GM18526 (cell line): ENCODE measurements around the gene STRADB.

ENCODE experiments used
- POLR2A ChIP-seq: IDR thresholded peaks from 3 replicates; pipeline ENCODE4 v1.6.1; 2011; ENCODE audit not compliant: insufficient read length; ENCODE audit errors: extremely low read depth

Gene STRADB

DNA sequence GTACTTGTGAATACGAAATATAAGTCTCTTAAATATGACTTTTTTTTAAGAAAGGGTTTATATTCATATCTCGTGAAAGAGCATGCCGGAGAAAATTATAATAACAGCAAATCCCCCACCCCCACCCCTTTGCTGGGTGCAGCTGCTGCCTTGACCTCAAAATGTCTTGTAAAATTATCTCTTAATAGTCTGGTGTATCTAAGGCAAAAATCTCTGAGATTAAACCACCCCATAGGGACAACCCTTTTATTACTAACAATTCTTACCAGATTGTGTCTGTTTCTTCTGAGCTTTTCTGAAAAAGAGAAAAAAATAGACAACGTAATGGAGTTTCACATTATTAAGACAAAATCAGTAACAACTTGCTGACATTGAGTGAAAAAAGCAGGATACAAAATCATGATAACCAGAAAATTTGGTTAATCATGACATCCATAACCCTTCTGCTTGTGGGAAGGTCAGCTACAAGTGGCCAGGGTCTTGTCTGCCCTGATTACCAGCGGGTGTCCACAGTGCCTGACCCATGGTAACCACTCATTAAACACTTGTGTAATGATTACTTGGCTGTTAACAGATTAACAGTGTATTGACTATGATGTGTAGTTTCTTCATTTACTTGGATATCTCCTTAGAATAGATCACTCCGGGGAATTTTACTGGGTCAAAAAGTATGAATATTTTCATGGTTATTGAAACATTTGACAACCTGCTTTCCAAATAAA lies 1.5 kb downstream of the STRADB start:
- no peak for TF ChIP-seq POLR2A

DNA sequence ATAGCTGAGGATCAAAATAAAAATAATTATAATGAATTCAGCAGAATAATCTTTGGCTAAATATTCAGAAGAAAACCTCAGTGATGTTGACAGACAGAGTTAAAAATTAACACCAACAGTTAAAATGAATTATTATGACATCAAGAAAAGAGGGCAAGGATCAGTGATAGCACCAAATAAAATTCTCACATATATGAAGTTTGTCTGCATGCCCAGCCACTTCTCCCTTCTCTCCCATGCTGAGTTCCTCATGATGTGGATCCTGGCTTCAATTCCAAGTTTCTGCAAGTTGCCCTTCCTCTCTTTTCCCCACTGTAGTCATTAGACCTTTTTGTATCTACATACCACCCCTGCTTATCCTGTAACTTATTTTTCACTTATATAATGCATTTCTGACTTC lies 6.8 kb downstream of the STRADB start:
- no peak for TF ChIP-seq POLR2A

GRCh38 chr2:201460532-201460931 lies 9.0 kb downstream of the STRADB start:
- TF ChIP-seq POLR2A, result no peak

DNA sequence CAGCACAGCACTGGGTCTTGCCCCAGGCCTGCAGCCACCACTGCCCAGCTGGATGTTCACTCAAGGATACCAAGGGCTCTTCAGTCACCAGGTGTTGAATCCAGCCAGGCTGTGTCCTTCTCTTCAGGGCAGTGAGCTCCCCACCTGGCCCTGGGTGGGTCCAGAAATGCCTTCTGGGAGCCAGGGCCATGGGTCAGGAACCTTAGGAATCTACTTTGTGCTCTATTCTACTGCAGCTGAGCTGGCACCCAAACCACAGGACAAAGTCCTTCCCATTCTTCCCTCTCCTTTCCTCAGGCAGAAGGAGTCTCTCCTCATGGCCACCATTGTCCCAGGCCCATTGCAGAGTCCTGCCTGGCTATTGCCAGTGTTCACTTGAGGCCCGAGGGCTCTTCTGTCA lies 13.0 kb downstream of the STRADB start:
- TF ChIP-seq POLR2A, result no peak

- no peak for TF ChIP-seq POLR2A
Measured at GRCh38 chr2:201465524-201465971, 14.0 kb downstream of the STRADB start.

- TF ChIP-seq POLR2A, result no peak
Measured at GRCh38 chr2:201466050-201466675, 14.6 kb downstream of the STRADB start.

DNA sequence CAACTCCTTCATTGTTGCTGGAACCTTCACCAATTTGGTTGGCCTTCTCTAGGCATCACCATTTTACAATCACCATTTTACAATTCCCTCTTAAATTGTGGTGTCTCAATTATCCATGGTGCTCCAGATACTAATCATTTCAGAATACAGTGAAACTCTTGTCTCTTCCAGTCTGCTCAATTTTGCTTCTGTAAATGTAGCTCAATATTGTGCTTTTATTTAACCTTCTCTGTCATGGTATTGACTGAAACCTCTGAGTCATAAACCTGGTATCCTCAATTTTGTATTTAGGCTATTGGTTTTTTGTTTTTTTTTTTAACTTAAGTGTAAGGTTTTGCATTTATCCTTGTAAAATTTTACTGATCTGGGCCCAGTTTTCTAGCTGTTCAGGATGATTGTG lies 16.1 kb downstream of the STRADB start:
- no peak for TF ChIP-seq POLR2A

DNA sequence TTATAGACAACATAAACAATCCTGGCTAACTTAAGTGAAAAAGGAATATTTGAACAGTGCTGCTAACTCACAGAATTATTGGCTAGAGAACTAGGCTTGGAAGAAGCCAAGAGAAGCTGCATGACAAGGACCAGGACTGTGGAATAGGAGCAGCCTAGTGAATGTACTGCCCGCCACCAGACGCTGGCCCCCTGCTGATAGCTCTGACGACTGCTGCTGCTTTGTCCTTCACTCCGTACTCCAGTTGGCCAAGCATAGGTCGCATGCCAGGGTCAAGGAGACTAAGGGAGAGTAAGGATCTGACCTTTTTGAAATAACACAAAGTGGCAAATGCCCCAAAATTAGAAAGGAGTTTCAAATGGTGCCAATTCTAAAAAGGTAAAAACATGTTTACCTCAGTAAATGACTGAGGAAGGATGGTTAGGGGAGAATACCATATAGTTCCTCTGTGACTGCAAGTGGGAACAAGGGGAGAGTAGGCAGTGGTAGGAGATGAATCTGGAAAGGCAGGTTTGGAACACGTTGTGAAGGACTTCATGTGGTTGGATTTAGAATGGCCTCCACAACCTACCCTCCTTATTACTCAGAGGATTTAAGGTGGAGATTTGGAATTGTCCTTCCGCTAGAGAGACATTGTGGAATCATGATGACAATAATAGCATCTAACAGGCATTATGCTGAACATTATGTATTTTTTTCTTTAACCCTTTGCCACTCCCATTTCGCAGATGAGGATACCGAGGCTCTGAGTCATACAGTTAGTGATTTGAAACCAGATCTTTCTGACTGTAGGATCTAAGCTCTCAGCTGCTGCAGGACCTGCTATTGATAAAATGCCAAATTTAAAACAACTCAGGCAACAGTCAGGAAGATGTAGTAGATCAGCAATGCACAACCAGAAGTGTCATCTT lies 19.5 kb downstream of the STRADB start:
- no peak for TF ChIP-seq POLR2A

GRCh38 chr2:201471732-201472393 lies 20.3 kb downstream of the STRADB start:
- TF ChIP-seq POLR2A, result no peak

GRCh38 chr2:201472411-201472810 lies 20.9 kb downstream of the STRADB start:
- TF ChIP-seq POLR2A, result no peak

DNA sequence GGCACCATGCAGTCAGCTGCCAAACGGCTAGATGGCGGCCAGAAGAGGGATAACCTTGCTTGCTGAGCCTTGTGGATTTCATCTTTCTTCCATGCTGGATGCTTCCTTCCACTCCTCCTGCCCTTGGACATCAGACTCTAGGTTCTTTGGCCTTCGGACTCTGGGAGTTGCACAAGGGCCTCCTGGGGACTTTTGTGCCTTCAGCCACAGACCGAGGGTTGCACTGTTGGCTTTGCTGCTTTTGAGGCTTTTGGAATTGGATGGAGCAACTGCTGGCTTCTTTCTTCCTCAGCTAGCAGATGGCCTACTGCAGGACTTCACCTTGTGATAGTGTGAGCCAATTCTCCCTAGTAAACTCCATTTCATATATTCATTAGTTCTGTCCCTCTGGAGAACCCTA lies 31.0 kb downstream of the STRADB start:
- TF ChIP-seq POLR2A, result no peak

DNA sequence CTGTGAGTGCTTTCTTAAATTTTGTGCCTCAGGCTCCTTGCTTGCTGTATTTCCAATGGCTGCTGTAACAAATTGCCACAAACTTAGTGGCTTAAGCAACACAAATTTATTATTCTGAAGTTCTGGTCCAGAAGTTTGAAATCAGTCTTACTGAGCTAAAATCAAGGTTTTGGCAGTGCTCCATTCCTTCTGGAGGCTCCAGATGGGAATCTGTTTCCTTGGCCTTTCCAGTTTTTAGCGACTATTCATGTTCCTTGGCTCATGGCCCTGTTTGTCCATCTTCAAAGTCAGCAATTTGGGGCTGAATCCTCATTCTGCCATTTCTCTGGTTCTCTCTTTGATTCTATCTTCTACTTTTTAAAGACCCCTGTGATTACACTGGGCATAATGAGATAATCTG lies 31.8 kb downstream of the STRADB start:
- no peak for TF ChIP-seq POLR2A

- no peak for TF ChIP-seq POLR2A
Measured at GRCh38 chr2:201484805-201485204, 33.3 kb downstream of the STRADB start.

DNA sequence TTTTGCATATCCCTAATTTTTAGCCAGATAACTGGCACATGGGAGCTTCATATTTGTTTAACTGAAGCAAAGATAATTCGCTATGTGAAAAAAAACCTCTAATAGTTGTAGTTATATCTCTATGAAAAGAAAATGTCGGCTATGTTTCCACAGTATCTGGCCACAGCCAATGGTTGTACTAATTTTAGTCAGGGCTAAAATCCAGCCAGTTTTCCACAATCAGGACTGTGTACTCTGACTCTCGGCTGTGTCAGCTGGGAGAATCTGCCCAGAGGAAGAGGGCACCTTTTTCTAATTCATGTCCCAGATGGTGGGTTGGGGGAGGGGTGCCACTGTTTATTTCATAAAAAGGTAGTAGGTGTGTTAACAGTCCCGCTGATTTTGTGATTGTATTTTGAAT lies 38.8 kb downstream of the STRADB start:
- TF ChIP-seq POLR2A, result no peak

DNA sequence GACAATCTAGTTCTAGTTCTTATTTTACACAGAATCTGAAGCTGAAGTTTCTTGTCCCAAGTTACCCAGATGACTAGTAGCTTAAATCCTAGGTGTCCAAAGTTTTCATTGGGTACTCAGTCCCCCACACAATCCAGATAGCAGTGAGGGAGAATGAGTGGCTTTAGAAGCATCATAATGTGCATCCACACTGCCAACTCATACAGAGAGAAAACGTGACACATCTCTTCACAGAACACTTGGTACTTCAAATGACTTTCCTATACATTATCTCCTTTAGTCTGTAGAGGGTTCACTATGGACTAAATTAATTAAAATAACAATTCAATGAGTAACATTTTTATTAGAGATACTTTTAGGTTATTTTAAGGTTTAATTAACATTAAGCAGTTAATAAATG lies 45.2 kb downstream of the STRADB start:
- TF ChIP-seq POLR2A, result no peak

GRCh38 chr2:201500534-201500933 lies 49.0 kb downstream of the STRADB start:
- no peak for TF ChIP-seq POLR2A

DNA sequence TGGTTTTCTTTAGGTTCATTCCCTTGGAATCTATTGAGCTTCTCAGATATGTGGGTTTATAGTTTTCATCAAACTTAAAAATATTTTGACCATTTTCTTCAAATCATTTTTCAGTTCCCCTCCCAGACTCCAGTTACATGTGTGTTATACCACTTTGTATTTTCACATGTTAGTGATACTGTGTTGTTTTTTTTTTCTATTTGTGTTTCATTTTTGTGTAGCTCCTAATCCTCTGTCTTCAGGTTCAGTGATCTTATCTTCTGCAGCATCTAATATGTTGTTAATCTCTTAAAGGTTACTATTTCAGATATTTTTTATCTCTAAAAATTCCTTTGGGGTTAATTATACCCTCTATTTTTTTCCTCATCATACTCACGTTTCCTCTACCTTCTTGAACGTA lies 51.2 kb downstream of the STRADB start:
- no peak for TF ChIP-seq POLR2A
